Tongue (tissue), 2 donors: ENCODE data around the gene CELF1. TPM values are rescaled to one million over a fixed set of nuclear protein-coding genes. Genes with fewer than 3 reads are reported as not detected.

Experiments
- DNase-seq: peaks from one replicate; pipeline ENCODE4 v3.0.0-alpha.2; 2015
- total RNA-seq: library from RNA; depleted of rRNA; stranded (reverse); fragments of >200 nt; gene quantifications from one replicate; pipeline ENCODE4 v1.2.3, GENCODE V29; 2014

CELF1 gene
- total RNA-seq, 1 donor from 2014 or later: 121 TPM

DNA sequence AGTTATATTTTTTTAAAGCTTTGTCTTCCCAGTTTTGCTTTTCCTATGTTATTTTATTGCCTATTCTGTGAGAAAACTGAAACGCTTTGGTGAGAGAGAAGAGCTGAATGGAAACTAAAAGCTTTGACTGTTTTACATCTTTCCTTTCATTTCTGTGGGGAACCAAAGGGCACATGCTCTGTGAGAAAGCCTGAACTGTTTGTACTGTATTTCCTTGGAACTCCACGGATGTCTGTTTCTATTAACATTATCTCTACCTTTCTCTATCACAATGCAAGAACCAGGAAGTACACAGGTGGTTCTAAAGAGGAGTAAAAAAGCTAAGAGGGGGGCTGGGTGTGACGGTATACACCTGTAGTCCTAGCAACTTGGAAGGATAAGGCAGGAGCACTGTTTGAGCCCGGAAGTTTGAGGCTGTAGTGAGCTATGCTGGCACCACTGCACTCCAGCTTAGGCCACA is 43.8 kb downstream of the CELF1 start:
- no peak for DNase-seq

DNA sequence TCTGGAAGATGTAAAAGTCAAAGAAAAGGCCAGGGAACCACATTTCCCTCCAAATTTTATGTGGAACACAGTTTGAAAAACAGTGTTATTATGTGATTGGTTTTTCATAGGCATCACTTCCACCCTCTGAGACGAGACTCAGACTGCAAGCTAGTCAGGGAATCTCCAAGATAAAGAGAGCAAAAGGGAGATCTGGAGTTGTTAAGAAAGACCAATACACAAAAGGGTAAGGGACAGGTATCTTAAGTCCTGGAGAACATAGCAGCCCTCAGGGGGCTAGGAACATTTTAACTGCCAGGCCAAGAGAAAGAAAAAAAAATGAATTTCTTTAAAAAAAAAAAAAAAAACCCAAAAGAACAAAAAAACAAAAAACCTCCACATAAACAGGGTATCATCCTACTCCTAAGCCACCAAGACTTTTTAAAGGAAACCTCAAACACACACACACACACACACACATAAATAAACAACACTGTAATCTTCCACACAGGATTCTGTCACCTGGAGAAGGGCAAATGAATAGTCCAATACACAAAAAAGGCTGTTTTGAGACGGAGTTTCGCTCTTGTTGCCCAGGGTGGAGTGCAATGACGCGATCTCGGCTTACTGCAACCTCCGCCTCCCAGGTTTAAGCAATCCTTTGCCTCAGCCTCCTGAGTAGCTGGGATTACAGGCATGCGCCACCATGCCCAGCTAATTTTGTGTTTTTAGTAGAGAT is 44.5 kb downstream of the CELF1 start:
- no peak for DNase-seq

DNA sequence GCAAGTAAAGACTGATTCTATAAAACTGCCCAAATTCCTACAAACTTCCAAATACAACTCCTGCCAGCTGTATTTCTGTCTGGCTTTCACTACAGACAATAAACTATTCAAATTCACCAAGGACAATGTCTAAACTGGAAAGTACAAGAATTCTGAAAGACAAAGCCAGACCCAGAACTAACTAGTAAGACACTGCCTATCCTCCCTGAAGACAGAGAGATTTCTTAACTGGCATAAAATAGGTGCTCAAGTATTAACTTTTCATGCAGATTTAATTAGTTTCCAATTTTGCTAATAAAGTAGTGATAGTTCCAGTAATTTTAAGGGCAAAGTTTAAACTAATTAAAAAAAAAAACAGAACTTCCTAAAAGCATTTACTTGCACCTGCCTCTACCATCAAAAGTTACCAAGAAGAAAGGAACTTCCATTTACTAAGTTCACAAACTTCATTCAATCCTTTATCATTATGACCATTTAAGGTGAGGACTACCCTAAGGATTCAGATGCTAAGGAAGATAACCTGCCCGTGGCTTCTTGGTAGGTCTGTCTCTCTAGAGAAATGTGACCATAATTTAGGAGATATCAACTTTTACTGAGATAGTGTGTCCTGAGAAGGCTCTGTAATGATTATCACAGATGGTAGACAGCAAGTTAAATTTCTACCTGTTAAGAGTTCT is 45.2 kb downstream of the CELF1 start:
- no peak for DNase-seq

DNA sequence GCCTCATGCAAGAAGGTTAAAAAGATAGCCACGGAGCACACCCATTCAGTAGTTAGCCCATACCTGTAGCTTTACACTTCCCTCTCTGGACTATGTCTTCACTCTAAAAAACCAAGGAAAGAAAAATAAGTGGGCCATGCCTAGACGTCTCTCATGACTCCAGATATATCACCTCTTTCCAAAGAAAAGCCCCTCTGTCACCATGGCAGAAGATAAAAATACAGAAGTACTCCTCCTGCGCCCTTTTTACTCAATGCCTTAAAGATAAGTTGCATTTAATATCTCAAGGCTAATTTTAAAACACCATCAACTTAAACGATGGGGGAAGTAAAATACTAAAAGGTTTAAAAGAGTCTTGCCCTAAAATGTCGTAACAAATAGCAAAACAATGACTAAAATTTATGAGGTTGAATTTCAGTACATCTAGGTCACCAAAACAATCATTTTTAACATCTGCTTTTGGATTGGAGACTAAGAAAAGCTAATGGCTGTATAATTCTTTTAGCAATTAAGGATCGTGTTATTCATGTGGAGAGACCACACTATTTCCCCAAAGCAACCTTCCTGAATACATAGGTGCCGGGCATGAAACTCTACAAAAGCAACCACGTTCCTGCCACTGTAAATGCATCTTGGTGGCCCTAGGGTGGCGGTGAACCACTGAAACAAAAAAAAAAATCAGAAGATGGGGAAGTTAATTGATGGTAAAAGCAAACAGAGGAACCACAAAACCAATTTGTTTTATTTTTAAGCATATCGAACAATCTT is 46.0 kb downstream of the CELF1 start:
- DNase-seq: no peak

DNA sequence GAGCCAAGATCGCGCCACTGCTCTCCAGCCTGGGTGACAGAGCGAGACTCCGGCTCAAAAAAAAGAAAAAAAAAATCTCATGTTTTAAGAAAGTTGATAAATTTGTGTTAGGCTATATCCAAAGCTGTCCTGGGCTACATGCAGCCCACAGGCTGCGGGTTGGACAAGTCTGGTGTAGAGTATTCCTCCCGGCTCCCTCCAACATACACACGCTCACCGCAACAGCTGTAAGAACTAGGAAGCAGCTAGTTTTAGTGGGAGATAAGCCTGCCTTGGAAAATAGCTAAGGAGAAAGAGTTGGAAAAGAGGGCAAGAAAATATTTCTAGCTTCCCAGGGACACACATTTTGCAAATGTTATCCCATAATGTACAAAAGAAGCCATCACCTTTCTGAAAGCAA is 46.6 kb downstream of the CELF1 start:
- DNase-seq: peak; percentile 33

DNA sequence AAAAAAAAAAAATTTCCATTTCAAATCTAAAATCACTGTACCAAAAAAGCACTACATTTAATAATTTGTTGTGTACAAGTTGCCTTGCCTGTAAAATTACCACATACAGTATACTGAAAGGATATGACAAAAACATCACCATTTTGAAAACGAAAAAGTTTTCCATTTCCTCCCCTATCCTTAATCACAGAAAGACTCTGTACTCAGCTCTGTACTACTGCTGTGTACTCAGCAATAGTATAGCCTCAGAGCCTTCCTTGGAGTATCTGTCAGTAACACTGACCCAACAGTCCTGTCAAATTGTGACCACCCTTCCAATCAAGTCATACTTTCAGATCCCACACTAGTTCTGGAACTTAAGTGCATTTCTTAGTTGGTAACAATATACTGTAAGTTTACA is 48.0 kb downstream of the CELF1 start:
- no peak for DNase-seq

DNA sequence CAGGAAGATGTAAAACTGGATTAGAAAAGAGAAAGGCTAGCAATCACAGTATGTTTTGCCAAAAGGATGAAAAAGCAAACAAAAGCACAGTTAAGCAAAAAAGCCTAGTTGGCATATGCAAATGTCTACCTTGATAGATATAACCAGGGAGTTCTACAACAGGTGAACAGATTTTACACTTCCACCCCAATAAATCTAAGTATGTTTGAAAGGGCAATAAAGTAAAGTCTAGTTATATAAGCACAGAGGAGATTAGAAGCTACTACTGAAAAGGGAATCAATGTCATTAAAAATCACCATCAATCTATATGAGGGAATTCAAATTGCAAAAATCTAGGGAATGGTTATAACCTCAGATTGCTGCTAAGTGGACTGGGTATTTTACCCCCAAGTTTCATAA is 49.7 kb downstream of the CELF1 start:
- DNase-seq: no peak

DNA sequence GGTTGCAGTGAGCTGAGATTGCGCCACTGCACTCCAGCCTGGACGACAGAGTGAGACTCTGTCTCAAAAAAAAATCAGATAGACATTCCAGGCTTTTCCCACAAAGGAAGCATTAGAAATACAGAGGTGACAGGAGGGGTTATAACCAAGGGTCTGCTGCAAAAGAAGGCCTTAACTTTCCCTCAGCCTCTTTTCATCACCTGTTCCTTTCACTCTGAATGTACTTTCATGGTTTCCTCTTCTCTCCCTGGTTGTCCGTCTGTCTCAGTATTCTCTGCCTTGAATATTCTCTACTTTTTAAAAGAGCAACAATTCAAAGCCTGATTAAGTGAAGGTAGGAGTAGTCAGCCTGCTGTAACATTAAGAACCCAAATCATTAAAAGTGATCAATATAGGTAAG is 50.2 kb downstream of the CELF1 start:
- peak; percentile 43 for DNase-seq

DNA sequence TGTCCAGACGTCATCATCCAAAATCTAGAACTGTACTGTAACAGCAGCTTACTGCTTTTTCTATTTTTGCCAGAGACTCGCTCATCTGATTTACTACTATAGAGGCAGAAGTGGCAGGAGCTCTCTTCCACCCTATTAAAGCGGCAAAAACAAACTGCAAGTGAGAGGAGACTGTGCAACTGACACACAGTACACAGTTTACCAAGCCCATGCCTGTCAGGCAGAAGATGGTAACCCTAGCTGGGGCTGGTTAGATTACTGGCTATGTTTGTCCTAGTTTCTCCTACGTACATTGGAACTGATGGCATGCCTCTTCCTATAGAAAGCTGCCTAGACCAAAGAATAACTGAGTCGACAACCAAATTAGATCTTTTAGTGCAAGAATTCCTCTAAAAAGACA is 51.8 kb downstream of the CELF1 start:
- peak; percentile 15 for DNase-seq

DNA sequence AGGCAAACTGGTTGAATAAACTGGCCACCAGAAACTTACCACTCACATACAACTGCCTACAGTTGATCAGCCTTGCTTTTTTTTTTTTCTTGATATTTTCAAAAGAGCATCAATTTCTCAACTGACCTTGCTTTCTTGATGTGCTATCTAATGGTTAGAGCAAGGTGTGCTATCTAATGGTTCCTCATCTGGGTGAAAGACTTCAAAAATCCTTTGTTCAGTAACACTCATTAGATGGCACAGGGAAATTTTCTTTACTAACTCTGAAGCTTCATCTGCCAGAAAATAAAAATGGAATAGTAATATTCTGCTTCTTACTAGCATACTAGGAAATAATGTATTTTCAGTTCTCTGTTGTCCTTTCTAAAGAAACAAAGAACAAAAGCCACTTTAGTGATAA is 52.8 kb downstream of the CELF1 start:
- DNase-seq: no peak

DNA sequence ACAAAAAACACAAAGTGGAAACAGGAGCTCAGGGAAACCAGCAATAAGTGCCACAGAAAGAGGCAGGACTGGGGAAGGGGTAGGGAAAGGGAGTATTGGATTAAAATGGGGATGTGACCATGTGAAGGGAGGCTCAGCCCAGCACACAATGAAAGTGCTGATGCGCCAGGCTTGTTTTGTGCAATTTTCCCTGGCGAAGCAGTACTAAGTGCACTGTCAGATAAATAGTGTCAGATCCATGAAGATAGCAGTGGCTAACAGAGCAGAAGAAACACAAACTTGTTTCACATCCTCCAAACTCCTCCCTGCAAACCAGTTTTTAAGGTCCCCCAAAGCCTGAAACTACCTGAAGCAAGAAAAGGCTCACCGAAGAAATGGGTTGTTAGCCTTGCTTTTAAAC is 53.3 kb downstream of the CELF1 start:
- peak; percentile 11 for DNase-seq

DNA sequence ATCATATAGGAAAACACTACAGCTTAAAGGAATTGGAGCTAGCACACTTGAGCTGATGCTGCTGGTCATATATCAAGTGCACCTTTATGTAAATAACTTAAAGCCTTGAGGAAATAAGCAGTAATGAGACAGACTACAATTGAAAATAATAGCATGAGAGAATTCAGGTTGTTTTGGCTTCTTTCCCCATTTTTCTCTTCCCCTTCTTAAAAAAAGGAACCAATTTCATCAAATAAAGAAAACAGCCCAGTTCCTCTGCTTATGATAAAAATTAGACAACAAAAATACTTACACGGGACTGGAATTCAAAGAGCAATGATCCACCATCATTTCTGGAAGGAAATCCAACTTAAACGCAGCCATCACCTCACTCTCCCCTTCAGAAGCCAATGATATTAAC is 53.8 kb downstream of the CELF1 start:
- no peak for DNase-seq

DNA sequence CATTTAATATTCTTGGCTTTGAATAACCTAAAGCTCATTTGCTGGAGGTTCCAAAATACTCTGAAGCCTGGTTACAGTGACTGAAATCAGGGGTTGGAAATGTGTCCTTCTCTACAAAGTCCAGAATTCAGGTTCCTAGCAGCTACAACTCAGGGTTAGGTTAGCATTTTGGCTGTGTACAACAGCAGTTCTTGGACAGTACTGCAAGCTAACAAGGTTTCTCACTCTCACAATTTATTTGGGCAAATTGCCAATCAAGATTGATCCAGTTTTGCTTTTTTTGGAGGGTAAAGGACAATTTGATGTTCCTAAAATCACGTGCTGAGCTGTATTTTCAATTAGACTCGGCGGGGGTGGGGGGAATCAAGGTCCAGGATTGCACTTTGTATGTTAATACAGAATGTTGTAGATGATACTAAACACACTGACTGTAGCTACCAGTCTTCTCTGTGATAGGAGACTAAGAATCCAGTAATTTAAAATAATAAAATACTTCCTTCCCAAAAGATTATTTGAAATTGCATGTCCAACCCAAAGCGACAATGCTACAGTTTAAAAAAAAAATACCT is 54.3 kb downstream of the CELF1 start:
- DNase-seq: no peak

DNA sequence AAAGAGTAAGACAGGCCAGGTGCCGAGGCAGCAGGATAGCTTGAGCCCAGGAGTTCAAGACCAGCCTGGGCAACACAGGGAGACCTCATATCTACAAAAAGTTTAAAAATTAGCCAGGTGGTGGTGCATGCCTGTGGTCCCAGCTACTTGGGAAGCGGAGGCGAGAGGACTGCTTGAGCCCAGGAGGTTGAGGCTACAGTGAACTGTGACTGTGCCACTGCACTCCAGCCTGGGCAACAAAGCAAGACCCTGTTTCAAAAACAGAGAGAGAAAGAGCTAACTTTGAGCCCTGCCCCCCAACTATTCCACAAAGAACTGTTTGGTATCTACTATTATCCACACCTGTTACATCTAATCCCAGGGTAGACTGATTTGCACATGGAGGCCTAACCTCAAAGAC is 54.8 kb downstream of the CELF1 start:
- DNase-seq: no peak

DNA sequence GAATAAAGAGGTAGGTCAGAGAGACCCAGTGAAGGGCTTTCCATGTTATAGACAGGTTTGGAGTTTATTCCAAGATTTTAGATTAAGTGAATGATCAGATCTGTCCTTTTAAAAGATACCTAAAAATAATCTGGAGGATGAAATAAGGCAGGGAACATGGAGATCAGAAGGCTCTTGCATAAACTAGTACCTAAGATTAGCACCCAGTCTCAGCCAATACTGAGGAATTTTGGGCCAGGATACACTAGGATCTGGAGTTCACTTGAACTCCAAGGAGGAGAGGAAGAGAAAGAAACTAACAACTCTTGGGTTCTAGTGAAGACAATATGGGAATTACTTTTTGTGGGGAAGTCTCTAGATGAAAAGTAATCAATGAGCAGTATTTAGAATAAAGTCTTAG is 56.1 kb downstream of the CELF1 start:
- DNase-seq: no peak

DNA sequence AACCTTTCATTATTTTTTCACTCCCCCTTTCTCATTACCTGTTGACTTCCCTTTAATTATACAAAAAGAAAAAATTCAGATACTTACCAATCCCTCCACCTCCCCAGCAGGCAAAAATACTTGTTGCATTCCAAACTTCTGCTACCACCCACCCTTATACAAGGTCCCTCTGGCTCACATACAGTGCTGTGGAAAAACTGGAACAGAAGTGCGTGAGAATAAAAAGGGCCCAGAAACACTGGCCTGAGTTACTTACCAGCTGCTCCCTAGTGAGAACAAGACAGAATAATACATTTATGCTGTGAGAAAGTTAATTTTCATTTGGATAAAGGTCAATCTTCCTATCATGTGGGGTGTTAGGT is 57.1 kb downstream of the CELF1 start:
- DNase-seq: no peak

DNA sequence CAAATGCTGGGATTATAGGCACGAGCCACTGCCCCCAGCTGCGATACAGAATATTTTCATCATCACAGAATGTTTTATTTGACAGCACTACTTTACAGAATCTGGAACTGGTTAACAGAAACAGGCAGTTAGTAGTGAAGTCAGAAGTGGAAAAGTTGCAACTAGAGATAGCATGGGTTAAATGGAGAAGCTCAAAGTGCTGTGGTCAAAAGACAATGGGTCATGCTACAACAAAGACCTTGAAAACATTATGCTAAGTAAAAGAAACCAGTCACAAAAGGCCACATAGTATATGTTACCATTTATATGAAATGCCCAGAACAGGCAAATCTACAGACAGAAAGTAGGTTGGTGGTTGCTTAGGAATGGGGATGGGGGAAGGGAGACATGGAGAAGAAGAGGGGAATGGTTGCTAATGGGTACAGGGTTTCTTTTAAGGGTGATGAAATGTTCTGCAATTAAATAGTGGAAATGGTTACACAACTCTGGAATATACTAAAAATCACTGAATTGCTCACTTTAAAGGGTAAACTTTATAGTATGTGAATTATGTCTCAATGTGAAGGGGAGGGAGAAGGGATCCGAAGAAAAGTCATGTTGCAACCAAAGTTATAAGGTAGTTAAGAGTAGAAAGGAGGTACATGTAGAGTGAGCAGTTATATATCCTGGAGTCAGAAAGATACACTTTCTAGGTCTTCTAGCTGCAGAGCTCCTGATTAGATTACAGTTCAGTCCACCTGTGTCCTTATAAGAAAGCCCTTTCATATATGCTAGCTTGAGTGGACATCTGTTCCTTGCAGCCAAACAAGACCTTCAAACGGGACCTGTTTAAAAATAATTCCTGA is 57.7 kb downstream of the CELF1 start:
- no peak for DNase-seq

DNA sequence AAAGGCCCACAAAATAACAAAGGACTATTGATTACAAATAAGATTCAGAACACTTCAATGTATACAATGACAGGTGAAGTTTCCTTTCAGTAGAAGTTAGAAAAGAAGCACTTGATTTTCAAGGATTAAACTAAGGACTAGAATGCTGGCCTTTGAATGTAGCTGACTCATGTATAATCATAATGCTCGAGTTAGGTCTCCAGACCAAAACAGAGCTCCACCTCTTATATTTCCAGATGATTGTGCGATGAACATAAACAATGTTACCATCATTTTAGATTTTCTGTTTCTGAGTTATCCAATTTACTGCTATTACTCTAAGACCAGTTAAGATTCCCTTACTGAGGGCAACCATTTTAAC is 63.6 kb downstream of the CELF1 start:
- no peak for DNase-seq

DNA sequence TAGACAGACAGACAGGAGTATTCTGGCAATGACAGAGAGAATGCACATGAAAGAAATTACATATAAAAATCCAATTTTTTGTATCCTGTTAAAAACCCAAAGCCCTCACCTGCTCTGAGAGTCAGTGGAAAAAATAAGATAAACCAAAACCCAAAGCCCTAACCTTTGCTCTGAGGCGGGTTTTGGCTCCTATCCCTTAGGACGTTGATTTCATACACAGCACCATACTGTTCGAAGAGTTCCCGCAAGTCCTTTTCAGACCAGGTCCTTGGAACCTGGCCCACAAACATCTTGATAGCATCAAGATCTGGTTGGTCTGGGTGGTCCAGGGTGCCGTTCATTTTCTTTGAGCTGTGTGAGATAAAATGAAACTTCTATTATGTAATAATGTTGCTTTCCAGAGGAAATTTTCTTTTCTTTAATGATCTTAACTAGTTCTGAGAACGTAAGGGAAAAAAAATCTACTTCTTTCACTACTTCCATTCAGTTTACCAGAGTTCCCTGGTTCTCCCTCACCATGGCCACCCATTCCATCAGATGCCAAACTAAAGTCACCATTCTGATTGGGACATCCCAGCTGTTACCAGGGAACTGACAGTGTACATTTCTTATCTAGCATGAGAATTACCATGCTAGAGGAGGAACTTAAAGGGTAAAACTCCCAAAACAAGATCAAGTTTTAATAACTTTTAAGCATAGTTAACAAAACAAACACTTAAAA is 64.1 kb downstream of the CELF1 start:
- DNase-seq: no peak

DNA sequence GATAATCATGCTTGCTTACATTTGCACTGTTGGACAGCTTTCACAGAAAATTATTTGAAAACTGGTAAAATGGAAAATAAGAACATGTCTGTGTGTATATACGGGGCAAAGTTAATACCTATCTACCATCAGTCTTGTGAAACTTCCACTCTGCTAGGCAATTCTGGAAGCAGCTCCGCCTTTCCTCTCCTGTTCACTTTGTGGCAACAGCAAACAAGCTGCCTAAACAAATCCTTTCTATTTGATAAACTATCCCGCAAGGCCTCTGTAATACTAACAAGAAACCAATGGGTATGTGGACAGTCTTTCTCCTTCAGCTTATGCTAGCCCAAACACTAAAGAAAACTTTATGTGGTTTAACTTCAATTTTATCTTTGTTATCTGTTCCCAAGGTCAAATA is 64.8 kb downstream of the CELF1 start:
- no peak for DNase-seq

DNA sequence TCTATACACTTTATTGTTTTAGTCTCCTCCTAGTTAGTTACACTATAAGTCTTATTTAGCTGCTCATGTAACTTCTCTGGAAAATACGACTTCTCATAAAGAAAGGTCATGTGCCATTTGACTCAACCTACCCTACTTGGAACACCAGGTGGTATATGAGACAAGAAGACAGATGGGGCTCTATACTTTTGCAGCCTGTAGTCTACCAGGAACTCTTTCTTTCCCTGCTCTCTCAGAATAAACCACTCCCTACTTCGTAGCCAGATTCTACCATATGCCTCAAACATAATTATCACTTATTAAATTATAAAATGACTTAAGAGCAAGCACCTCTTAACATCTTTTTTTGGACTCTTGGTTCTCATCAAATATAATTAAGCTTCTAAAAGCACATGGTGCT is 65.5 kb downstream of the CELF1 start:
- no peak for DNase-seq

DNA sequence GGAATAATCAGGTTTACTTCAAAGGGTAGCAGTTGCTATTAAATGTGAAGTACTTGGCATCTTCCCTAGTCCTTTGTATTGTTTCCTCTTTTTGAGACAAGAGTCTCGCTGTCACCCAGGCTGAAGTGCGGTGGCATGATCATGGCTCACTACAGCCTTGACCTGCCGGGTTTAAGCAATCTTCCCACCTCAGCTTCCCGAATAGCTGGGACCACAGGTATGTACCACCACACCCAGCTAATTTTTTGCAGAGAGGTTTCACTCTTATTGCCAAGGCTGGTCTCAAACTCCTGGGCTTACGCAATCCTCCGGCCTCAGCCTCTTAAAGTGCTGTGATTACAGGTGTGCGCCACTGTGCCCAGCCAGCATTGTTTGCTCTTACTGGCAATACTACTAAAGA is 67.8 kb downstream of the CELF1 start:
- DNase-seq: no peak
